ENCODE data around the gene SPR. TPM values are rescaled to one million over a fixed set of nuclear protein-coding genes. Genes with fewer than 3 reads are reported as not detected.

Gene SPR
- 29.9 TPM for total RNA-seq
- polyA plus RNA-seq (ENCODE audit: insufficient read depth, low read depth, low replicate concordance), result 102 TPM
- long read RNA-seq, donor 1, transcript SPR-201 (3 exons, 1,480 nt), result major isoform, 7 of 12 reads
- long read RNA-seq, donor 1, partial matches to known transcripts, result 5 of 12 reads
- long read RNA-seq, donor 1, other reads (novel, unspliced or antisense), result 0 of 12 reads
- long read RNA-seq, donor 2, transcript SPR-201 (3 exons, 1,480 nt), result major isoform, 10 of 10 reads
- long read RNA-seq, donor 2, partial matches to known transcripts, result 0 of 10 reads
- long read RNA-seq, donor 2, other reads (novel, unspliced or antisense), result 0 of 10 reads
- long read RNA-seq, donor 3, transcript SPR-201 (3 exons, 1,480 nt), result major isoform, 5 of 5 reads
- long read RNA-seq, donor 3, partial matches to known transcripts, result 0 of 5 reads
- long read RNA-seq, donor 3, other reads (novel, unspliced or antisense), result 0 of 5 reads
- long read RNA-seq, donor 4, partial matches to known transcripts, result 0 of 4 reads
- long read RNA-seq, donor 4, other reads (novel, unspliced or antisense), result 0 of 4 reads
- long read RNA-seq, donor 5, result 0 reads
- long read RNA-seq, donor 6, partial matches to known transcripts, result 0 of 2 reads
- long read RNA-seq, donor 6, other reads (novel, unspliced or antisense), result 0 of 2 reads
- long read RNA-seq, donor 7, transcript SPR-201 (3 exons, 1,480 nt), result major isoform, 43 of 48 reads
- long read RNA-seq, donor 7, partial matches to known transcripts, result 4 of 48 reads
- long read RNA-seq, donor 7, other reads (novel, unspliced or antisense), result 0 of 48 reads
- long read RNA-seq, donor 8, transcript SPR-201 (3 exons, 1,480 nt), result major isoform, 6 of 12 reads
- long read RNA-seq, donor 8, partial matches to known transcripts, result 6 of 12 reads
- long read RNA-seq, donor 8, other reads (novel, unspliced or antisense), result 0 of 12 reads
- long read RNA-seq, donor 9, partial matches to known transcripts, result 0 of 1 reads
- long read RNA-seq, donor 9, other reads (novel, unspliced or antisense), result 0 of 1 reads
- long read RNA-seq, donor 10, transcript SPR-201 (3 exons, 1,480 nt), result major isoform, 5 of 5 reads
- long read RNA-seq, donor 10, partial matches to known transcripts, result 0 of 5 reads
- long read RNA-seq, donor 10, other reads (novel, unspliced or antisense), result 0 of 5 reads

- intact Hi-C loops (cut with DNase I), result no loop called here
- peak within 1 kb of the TSS in 2 of 3 donors; percentile 54 to 63 for H3K9ac ChIP-seq (ENCODE audit: low read length in 3 of 3)
- H3K36me3 ChIP-seq (ENCODE audit: control insufficient read depth in 2 of 3, insufficient read depth in 3 of 3, low read length in 3 of 3), result peaks cover 0 to 7% (median 5%) of the 10 kb centered on the region in 3 donors
- FAIRE-seq, result no peak
- no peak for TF ChIP-seq CTCF (IDR thresholded peaks at IDR 0.05; ENCODE audit: borderline replicate concordance, extremely low read depth, insufficient read depth)
- peak within 1 kb of the TSS; percentile 92 to 98 for H3K27ac ChIP-seq (ENCODE audit: low read depth in 2 of 2, low read length in 2 of 2)
- peak in 4 of 5 donors; percentile 45 to 89 (median 60) for DNase-seq
- no peaks in the 10 kb centered on the region for H3K9me3 ChIP-seq (ENCODE audit: control insufficient read depth in 2 of 3, insufficient read depth in 1 of 3, low read length in 3 of 3)
- peaks cover 0 to 23% (median 5%) of the 10 kb centered on the region in 3 donors for H3K4me1 ChIP-seq (ENCODE audit: control insufficient read depth in 2 of 3, insufficient read depth in 2 of 3, low read depth in 1 of 3, low read length in 3 of 3)
- H3K27me3 ChIP-seq (ENCODE audit: control insufficient read depth, insufficient read depth, low read length), result no peaks in the 10 kb centered on the region
- peak within 1 kb of the TSS; percentile 18 to 73 (median 30) for H3K4me3 ChIP-seq (ENCODE audit: low read length in 3 of 3)
Measured at GRCh38 chr2:72887032-72887739, at the start of gene SPR. TSS of gene SPR (plus strand) at chr2:72887408. CDS start at chr2:72887433, 25 bp downstream.

- intact Hi-C loops (cut with DNase I), result no loop called here
- H3K9me3 ChIP-seq (ENCODE audit: control insufficient read depth in 2 of 3, insufficient read depth in 1 of 3, low read length in 3 of 3), result no peaks in the 10 kb centered on the region
- no peaks in the 10 kb centered on the region for H3K4me1 ChIP-seq (ENCODE audit: control insufficient read depth in 2 of 3, insufficient read depth in 2 of 3, low read depth in 1 of 3, low read length in 3 of 3)
- FAIRE-seq (no peak), DNase-seq (no peak)
- no peak overlapping the region for H3K9ac ChIP-seq (ENCODE audit: low read length in 3 of 3)
- H3K4me3 ChIP-seq (ENCODE audit: low read length in 3 of 3), result no peak overlapping the region
- H3K27ac ChIP-seq (ENCODE audit: low read depth in 2 of 2, low read length in 2 of 2), result no peak overlapping the region
- no peaks in the 10 kb centered on the region for H3K36me3 ChIP-seq (ENCODE audit: control insufficient read depth in 2 of 3, insufficient read depth in 3 of 3, low read length in 3 of 3)
- no peaks in the 10 kb centered on the region for H3K27me3 ChIP-seq (ENCODE audit: control insufficient read depth, insufficient read depth, low read length)
- no peak for TF ChIP-seq CTCF (IDR thresholded peaks at IDR 0.05; ENCODE audit: borderline replicate concordance, extremely low read depth, insufficient read depth)
Measured at GRCh38 chr2:72840066-72840465, 47.1 kb upstream of the SPR start.

- intact Hi-C loops (cut with DNase I), result no loop called here
- no peak for FAIRE-seq
- Histone ChIP-seq H3K4me1 (ENCODE audit: control insufficient read depth in 2 of 3, insufficient read depth in 2 of 3, low read depth in 1 of 3, low read length in 3 of 3) (no peaks in the 10 kb centered on the region), H3K9ac (ENCODE audit: low read length in 3 of 3) (no peak overlapping the region), H3K9me3 (ENCODE audit: control insufficient read depth in 2 of 3, insufficient read depth in 1 of 3, low read length in 3 of 3) (no peaks in the 10 kb centered on the region), H3K27ac (ENCODE audit: low read depth in 2 of 2, low read length in 2 of 2) (no peak overlapping the region), H3K27me3 (ENCODE audit: control insufficient read depth, insufficient read depth, low read length) (no peaks in the 10 kb centered on the region), H3K36me3 (ENCODE audit: control insufficient read depth in 2 of 3, insufficient read depth in 3 of 3, low read length in 3 of 3) (no peaks in the 10 kb centered on the region), H3K4me3 (ENCODE audit: low read length in 3 of 3) (no peak overlapping the region)
- no peak for DNase-seq
- no peak for TF ChIP-seq CTCF (IDR thresholded peaks at IDR 0.05; ENCODE audit: borderline replicate concordance, extremely low read depth, insufficient read depth)
Measured at GRCh38 chr2:72841462-72842125, 45.6 kb upstream of the SPR start.
